Activated gamma-delta T cell (primary cell): ENCODE data around the gene FABP1.

Source experiments
- DNase-seq: peaks from one replicate; lab custom pipeline; 2025; lab: John Stamatoyannopoulos, UW
- total RNA-seq, 2 donors: gene quantifications; one replicate each; lab custom pipeline; 2026; lab: John Stamatoyannopoulos, UW

The FABP1 gene
- 0 reads per million in 2 donors for total RNA-seq

DNA sequence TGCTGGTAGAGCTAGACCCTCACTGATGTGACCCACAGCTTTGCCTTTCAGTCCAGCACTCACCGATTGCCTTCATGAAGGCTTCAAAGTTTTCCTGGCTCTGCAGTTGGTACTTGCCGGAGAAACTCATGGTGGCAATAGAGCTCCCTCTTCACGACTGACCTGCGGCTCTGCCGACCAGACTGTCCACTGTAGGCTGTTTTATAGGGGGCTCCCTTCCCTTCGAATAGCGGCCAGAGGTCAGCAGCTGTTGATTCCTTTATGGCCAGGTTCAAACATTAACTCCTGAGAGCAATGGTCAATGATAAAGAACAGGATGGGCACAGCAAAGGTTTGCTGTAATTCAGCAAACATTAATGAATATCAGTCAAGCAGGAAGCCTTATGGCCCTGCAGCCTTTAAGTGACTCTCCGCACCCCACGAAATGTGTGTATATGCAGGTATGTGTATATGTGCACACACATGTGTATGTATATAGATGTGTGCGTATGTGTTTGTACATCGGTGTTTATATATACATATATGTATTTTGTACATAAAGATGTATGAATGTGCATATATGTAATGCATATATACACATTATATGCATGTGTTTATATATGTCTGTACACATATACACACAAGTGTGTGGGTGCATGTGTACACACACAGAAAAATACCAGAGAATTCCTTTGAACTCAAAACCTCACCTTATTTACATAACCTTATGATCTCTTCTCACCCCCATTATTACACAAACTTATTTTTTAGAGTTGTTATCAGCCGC lies at the start of gene FABP1:
TSS of gene FABP1 (minus strand) at position 175 of the 766 bp plus-strand sequence. CDS start at position 130, 45 bp downstream.
- DNase-seq: no peak

GRCh38 chr2:88177556-88177955 lies 49.7 kb upstream of the FABP1 start:
- no peak for DNase-seq

DNA sequence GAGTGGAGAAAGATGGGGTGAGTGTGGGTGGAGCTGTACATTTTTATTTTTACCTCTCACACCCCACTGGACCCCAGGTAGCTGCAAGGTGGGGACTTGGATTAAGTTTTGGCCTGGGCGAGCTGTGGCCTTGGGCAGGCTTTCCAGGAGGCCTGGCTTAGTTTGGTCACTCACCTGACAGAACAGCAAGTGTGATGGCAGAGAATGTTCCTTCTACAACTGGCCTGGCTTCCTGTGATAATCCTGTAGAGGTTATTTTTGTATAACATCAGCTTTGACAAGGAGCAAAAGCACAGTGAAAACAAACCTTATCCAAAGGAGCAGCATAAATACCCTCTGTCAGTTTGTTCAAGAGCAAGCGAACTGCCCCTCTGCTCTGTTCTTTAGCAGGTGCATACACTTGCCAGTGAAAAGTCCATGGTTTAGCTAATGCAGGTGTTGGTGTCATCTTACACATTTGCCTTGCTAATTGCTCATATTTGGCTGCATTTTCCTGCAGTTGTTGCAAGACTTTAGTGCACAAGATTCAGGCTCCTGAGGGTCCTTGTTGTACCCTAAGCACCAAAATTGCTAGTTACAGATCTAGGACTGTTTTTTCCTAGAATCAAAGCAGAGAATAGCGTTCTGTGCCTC lies 48.6 kb upstream of the FABP1 start:
- no peak for DNase-seq

DNA sequence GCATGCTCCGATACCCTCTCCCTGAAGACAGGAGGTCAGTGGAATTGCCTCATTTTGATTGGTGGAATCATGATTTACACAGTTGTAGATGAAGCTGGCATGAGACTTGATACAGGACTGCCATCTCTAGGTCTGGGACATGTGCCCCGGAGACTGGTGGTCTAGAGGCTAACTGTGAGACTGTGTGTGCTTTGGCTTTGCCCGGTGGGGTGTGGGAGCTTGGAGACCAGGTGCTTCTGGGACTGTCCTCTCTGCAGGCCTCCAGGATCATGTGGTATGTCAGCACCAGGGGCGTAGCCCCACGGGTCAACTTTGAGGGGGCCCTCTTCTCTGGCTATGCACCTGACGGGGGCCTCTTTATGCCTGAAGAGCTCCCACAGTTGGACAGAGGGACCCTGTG lies 45.0 kb upstream of the FABP1 start:
- no peak for DNase-seq

DNA sequence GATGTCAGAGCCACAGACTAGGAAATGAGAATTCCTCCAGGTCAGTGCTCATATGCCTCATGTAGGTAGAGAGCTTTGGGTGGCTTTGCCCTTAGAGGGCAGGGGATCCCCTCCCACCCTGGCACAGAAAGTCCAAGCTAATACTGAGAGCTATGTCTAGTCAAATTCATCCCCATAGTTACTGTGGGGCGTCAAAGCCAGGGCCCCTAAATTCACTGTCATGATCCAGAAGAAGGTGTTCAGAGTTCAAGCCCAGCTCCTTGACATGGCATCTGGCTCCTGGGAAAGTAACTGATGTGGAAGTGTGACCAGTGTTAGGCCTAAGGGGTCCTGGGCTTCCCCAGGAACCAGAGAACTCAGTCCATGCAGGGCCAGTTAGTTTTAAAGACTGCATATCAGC lies 44.1 kb upstream of the FABP1 start:
- DNase-seq: no peak

GRCh38 chr2:88170472-88170892 lies 42.6 kb upstream of the FABP1 start:
- no peak for DNase-seq

- DNase-seq: no peak
Measured at GRCh38 chr2:88168386-88168785, 40.5 kb upstream of the FABP1 start.

GRCh38 chr2:88167740-88168139 lies 39.9 kb upstream of the FABP1 start:
- DNase-seq: no peak

- no peak for DNase-seq
Measured at GRCh38 chr2:88165332-88166003, 37.6 kb upstream of the FABP1 start.

DNA sequence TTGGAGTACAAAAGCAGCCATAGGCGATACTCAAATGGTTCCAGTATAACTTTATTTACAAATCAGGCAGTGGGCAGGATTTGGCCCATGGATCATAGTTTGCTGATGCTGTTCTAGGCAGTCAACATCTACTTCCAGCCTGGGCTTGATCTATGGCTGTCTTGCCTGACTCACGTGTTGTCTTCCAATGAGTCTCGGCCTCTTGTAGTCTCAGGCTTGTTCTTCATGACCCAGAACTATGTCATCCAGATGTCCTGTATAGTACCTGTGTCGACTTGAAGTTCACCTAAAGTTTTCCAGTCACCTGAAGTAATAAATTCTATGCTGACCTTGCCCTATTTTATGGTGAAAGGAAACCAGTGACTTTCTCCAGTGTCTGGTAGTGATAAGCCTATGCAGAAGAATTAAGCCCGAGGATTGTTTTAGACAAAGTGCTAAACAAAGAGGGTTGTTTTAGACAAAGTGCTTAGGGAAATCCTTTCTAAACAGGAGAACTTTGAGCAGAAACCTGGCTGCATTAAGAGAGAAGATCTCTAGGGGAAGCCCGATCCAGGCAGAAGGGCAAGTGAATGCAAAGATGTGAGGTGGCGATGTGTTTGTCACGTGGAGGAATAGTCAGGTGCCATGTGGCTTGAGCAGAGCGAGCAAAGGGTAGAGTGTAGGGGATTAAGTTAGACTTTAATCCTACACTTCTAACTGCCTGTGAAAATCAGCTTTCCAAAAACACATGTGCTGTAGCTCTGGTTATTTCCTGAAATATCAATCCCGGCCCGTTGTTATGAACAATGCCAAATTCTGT lies 33.8 kb upstream of the FABP1 start:
- DNase-seq: no peak

- DNase-seq: no peak
Measured at GRCh38 chr2:88160517-88160916, 32.7 kb upstream of the FABP1 start.

DNA sequence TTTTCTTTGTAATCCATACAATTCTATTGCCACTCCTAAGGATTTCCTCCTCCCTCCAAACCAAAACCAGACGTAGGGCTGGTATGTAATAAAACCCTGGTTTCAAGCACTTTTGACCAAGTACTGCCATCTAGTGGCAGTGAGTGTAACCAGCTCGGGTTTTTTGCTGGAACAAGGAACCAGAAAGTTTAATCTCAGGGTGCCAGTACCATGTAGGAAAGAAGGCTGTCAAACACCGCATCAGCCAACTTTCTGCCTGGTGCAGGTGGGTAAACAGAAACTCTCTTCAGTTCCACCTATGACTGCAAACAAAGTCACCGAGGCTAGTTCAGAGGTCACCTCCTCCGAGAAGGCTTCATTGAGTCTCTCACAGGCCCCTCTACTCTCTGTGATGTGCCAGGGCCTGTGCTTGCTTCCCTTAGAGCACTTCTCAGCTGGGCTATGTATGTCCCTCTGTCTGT lies 32.1 kb upstream of the FABP1 start:
- DNase-seq: no peak

GRCh38 chr2:88159481-88159880 lies 31.6 kb upstream of the FABP1 start:
- no peak for DNase-seq

- no peak for DNase-seq
Measured at GRCh38 chr2:88148929-88149438, 21.1 kb upstream of the FABP1 start.

DNA sequence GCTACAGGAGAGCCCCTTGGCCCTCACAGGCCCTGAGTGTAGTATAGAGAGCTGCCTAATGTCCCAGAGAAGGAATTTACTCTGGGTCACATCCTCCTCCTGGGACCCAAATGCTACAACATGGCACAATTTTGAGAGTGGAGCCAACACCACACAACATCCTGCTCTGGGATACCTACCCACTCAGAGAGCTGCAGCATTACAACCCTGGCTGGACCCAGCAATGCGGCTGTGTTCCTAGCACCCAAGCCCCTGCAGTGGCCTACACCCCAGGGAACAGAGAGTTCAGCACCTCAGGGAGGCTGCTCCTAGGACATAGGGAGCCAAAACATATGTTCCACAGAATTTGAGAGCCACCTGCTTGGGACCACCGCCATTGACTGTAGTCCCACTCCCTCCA lies 19.3 kb upstream of the FABP1 start:
- no peak for DNase-seq

DNA sequence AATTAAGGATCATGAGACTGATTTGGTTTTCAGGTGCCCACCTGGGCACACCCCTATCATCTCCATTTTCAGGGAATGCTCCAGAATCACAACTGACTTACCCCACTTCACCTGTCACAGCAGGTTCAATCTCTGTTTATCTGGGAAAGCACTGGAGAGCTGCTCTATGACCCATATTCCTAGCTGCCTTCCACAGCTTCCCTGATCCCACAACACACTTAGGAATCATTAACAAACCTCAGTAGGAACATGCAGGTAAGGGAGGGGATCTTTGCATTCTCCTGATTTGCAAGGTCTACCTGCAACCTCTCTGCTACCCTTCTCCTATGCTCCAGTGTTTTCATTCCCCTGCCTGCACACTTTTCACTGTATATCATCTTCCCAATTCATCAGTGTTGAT lies 18.7 kb upstream of the FABP1 start:
- DNase-seq: no peak

GRCh38 chr2:88144914-88145497 lies 17.1 kb upstream of the FABP1 start:
- no peak for DNase-seq

DNA sequence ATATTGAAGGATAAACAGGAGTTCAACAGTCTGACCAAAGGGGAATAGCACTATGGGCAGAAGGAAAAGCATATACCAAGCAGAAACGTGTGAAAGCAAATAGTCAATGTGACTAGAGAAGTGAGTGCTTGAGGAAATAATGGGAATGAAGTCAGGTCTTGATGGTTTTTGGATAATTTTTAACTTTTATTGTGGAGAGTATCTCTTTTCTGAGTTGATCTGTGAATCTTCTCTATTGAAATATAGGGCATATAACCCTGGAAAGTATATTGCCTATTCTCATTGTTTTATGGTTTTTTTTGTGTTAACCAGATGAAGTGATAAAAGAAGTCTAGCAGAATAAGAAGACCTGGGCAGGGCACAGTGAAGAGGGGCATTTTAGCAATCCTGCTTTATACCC lies 16.4 kb upstream of the FABP1 start:
- no peak for DNase-seq

- no peak for DNase-seq
Measured at GRCh38 chr2:88141952-88142351, 14.1 kb upstream of the FABP1 start.

DNA sequence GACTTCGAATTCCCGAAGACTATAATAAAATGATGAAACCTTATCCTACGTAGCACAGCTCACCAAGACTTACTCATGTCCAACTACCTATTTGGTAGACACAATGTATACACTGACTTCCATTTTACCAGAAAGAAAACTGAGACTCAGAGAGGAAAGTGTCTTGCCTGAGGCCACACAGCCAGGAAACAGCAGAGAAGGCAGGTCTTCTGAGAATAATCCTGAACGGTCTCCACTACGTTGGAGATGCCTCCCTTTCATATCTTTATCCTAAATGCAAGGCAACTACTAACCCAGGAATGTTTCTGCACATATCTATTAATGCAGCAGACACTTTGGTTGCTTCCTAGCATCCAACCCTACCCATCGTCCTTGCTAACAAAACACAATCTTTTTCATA lies 11.9 kb upstream of the FABP1 start:
- no peak for DNase-seq

- no peak for DNase-seq
Measured at GRCh38 chr2:88139203-88139702, 11.4 kb upstream of the FABP1 start.
